Smooth muscle cell (in vitro differentiated cells): ENCODE measurements around the gene SRPK2. TPM values are rescaled to one million over a fixed set of nuclear protein-coding genes. Genes with fewer than 3 reads are reported as not detected.

Source experiments
- DNase-seq: peaks from one replicate; lab custom pipeline; 2025; ENCODE audit not compliant: unreplicated experiment; lab: John Stamatoyannopoulos, UW
- H2AFZ ChIP-seq: fragments of 200-600 bp; sonication (generic); 2 replicates; pipeline ENCODE4 v1.6.0; 2016; ENCODE audit warnings: antibody characterized with exemption, low read depth, mild to moderate bottlenecking
- H3F3A ChIP-seq: fragments of 200-600 bp; sonication (generic); 2 replicates; pipeline ENCODE4 v1.6.0; 2017; ENCODE audit warnings: antibody characterized with exemption, low read depth
- H3K27ac ChIP-seq: fragments of 200-600 bp; sonication (generic); 2 replicates; pipeline ENCODE4 v1.5.1; 2016; ENCODE audit warnings: low read depth, mild to moderate bottlenecking
- H3K27me3 ChIP-seq: fragments of 200-600 bp; sonication (generic); 2 replicates; pipeline ENCODE4 v1.6.1; 2016; ENCODE audit warnings: low read depth, mild to moderate bottlenecking
- H3K36me3 ChIP-seq: fragments of 200-600 bp; sonication (generic); 2 replicates; pipeline ENCODE4 v1.5.1; 2016; ENCODE audit warnings: low read depth
- H3K4me1 ChIP-seq: fragments of 200-600 bp; sonication (generic); 2 replicates; pipeline ENCODE4 v1.5.1; 2016; ENCODE audit warnings: low read depth
- H3K4me2 ChIP-seq: fragments of 200-600 bp; sonication (generic); 2 replicates; pipeline ENCODE4 v1.6.0; 2016; ENCODE audit warnings: mild to moderate bottlenecking
- H3K4me3 ChIP-seq: fragments of 200-600 bp; sonication (generic); 2 replicates; pipeline ENCODE4 v1.5.1; 2016; ENCODE audit warnings: mild to moderate bottlenecking
- H3K79me2 ChIP-seq: fragments of 200-600 bp; sonication (generic); 2 replicates; pipeline ENCODE4 v1.6.0; 2016; ENCODE audit warnings: low read depth, mild to moderate bottlenecking
- H3K9ac ChIP-seq: fragments of 200-600 bp; sonication (generic); 2 replicates; pipeline ENCODE4 v1.6.0; 2016; ENCODE audit warnings: low read depth
- H3K9me3 ChIP-seq: fragments of 200-600 bp; sonication (generic); replicated peaks from 2 replicates; pipeline ENCODE4 v1.5.1; 2016; ENCODE audit warnings: low read depth
- H4K20me1 ChIP-seq: fragments of 200-600 bp; sonication (generic); 2 replicates; pipeline ENCODE4 v1.6.0; 2016; ENCODE audit warnings: low read depth
- WGBS: methylation state at CpG from one replicate; pipeline ENCODE4 v1.1.7; 2016; ENCODE audit warnings: low lambda C conversion rate; 5-methylcytosine and 5-hydroxymethylcytosine counted together
- polyA plus RNA-seq: library from polyadenylated mRNA; unstranded; fragments of >200 nt; fragmentation: Nextera tagmentation; extraction: Ambion mirVana; gene quantifications from 2 replicates; pipeline ENCODE4 v1.2.1, GENCODE V29; 2016
- total RNA-seq: library from RNA; depleted of rRNA; stranded (reverse); fragments of >200 nt; gene quantifications from 2 replicates; pipeline ENCODE4 v1.2.3, GENCODE V29; 2014
- TF ChIP-seq, protein P1 (sequence below): fragments of 200-600 bp; sonication (generic); IDR thresholded peaks from 2 replicates; pipeline ENCODE4 v1.5.1; 2017; ENCODE audit warnings: borderline replicate concordance, mild to moderate bottlenecking, antibody characterized with exemption; ENCODE audit not compliant: insufficient read depth, poor library complexity, severe bottlenecking

The SRPK2 gene
- total and polyA plus RNA-seq, 2 experiments from 2014 or later, result 21.9 to 28.0 TPM

DNA sequence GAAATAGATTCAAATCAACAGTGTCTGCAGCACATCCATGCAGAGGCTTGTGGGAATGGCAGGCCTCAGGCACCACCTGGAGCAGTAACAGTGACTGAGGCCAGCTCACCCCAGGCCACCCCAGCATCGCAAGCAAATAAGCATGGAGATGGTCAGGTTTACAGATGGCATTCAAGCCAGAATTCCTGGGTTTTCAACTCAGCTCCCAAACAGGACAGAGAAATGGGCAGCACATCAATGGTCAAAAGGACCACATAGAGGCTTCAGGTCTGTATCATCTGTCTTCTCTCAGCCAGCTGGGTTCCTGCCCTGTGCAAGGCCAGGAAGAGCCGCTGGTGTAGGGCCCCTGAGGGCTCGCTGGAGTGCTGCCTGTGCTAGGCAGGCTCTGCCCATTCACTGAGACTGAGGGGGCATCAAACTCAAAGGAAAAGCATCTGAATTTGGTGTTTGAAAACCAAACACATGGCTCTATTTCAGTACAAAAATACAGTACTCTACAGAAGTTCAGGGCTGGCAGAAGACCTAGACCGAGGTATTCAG, 262.2 kb downstream of the SRPK2 start:
- WGBS, result 77% methylated on average over 4 of the region's 4 CpGs

DNA sequence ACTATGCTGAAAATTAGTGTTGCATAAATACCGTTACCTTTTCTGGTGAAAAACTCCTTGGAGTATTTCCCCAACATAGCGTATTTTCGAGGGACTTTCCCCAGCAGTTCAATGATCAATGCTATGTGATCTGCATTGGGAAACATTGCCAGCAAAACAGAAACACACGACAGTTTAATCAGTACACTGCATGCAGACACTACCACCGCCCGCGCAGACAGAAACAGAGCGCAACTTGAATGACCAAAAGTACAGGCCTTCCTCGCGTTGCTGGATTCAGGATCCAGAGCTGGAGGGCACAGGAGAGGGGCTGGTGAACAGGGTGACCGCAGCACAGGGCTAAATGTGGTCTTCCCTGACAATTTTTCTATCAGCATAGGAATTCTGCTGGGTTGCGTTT, 263.0 kb downstream of the SRPK2 start:
- Histone ChIP-seq H3K79me2 (no peaks in the 10 kb centered on the region), H3K27ac (no peak overlapping the region), H3K36me3 (peaks cover 9% of the 10 kb centered on the region), H3F3A (no peaks in the 10 kb centered on the region), H4K20me1 (peaks cover 15% of the 10 kb centered on the region), H2AFZ (no peak overlapping the region), H3K4me3 (no peak overlapping the region), H3K9ac (no peak overlapping the region), H3K27me3 (no peaks in the 10 kb centered on the region), H3K4me2 (no peak overlapping the region), H3K9me3 (no peaks in the 10 kb centered on the region), H3K4me1 (peaks cover 1% of the 10 kb centered on the region)
- TF ChIP-seq, protein P1, sequence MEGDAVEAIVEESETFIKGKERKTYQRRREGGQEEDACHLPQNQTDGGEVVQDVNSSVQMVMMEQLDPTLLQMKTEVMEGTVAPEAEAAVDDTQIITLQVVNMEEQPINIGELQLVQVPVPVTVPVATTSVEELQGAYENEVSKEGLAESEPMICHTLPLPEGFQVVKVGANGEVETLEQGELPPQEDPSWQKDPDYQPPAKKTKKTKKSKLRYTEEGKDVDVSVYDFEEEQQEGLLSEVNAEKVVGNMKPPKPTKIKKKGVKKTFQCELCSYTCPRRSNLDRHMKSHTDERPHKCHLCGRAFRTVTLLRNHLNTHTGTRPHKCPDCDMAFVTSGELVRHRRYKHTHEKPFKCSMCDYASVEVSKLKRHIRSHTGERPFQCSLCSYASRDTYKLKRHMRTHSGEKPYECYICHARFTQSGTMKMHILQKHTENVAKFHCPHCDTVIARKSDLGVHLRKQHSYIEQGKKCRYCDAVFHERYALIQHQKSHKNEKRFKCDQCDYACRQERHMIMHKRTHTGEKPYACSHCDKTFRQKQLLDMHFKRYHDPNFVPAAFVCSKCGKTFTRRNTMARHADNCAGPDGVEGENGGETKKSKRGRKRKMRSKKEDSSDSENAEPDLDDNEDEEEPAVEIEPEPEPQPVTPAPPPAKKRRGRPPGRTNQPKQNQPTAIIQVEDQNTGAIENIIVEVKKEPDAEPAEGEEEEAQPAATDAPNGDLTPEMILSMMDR, result no peak
- WGBS, result 97% methylated on average over 12 of the region's 12 CpGs
- DNase-seq, result no peak

More for the DNA sequence above, 262.2 kb downstream of the SRPK2 start:
- Histone ChIP-seq H3F3A (no peaks in the 10 kb centered on the region), H3K36me3 (peaks cover 9% of the 10 kb centered on the region), H3K79me2 (no peaks in the 10 kb centered on the region), H3K4me3 (no peak overlapping the region), H3K4me1 (peaks cover 9% of the 10 kb centered on the region), H3K27ac (no peak overlapping the region), H2AFZ (no peak overlapping the region), H3K27me3 (no peaks in the 10 kb centered on the region), H3K9me3 (no peaks in the 10 kb centered on the region), H3K4me2 (no peak overlapping the region), H4K20me1 (peaks cover 23% of the 10 kb centered on the region), H3K9ac (no peak overlapping the region)
- TF ChIP-seq, protein P1, result no peak
- DNase-seq, result no peak

DNA sequence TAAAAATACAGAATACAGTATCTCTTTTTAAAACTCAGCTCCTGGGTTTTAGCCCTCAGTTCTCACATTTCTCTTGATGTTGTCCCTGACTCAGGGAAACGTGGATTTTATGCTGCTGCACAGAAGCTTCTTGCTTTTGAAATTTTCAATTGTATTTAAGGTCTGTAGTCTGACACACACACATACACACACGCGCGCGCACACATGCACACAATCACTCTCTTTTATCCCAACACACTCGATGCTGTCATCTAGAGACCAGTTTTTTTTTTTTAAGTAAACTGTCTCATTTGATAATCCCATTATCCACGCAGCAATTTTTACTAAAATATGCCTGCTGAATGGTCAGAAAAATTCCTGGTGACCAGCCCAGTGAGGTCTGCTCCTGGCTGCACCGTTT, 266.1 kb downstream of the SRPK2 start:
- H3K4me2 ChIP-seq, result no peak overlapping the region
- H4K20me1 ChIP-seq, result no peaks in the 10 kb centered on the region
- H3K9me3 ChIP-seq, result no peaks in the 10 kb centered on the region
- no peak for DNase-seq
- H3K27ac ChIP-seq, result no peak overlapping the region
- TF ChIP-seq, protein P1, result no peak
- H3K9ac ChIP-seq, result no peak overlapping the region
- H3K79me2 ChIP-seq, result no peaks in the 10 kb centered on the region
- H2AFZ ChIP-seq, result no peak overlapping the region
- H3K4me1 ChIP-seq, result peaks cover 12% of the 10 kb centered on the region
- no peaks in the 10 kb centered on the region for H3K27me3 ChIP-seq
- no peaks in the 10 kb centered on the region for H3F3A ChIP-seq
- H3K4me3 ChIP-seq, result no peak overlapping the region
- peaks cover 9% of the 10 kb centered on the region for H3K36me3 ChIP-seq
- WGBS, result 94% methylated on average over 8 of the region's 8 CpGs
